GM21526 (cell line): ENCODE data around the gene BEND6.
"Not testable (repeated sequence)": the region's sequence is repeated elsewhere in the genome, so short reads cannot be mapped to it uniquely, and the experiment has no call there.

ENCODE experiments used
- ATAC-seq: cut with Tn5 transposase; IDR thresholded peaks from one replicate; pipeline ENCODE4 v1.9.1; 2021; ENCODE audit warnings: moderate library complexity; ENCODE audit not compliant: unreplicated experiment, low FRiP score

Gene BEND6

DNA sequence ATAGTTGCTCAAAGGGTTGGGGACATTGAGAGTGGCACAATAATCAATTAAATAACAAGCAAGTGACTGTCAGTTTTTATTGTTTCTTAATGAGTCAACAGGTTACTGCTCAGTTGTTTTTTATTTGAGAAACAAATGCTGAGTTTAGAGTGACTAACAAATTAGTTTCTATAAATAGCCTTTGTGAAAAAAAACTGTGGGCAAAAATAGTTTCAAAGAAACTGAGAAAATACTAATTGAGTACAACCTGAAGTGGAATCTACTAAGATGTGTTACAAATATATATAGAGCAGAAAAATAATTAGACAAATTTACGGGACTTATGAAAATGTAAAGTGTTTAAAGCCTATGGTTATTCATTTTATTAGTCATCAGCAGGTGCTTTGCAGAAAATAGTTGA is 22.3 kb downstream of the BEND6 start:
- no peak for ATAC-seq

DNA sequence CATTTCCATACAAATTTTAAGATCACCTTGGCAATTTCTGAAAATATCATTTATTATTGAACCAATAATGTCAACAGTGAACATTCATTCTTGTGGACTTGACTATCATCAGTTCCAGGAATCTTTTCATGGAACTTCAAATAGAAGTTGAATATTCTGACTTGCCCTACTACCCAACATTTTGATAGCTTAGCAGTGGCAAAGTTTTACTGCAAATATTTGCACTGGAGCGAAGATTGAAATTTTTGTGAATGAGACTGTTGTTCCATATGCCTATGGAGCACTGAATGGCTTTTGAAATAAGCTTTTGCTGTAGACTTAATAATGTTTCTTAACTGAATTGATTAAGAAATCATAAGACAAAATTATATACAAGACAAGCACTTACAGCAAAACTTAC is 23.6 kb downstream of the BEND6 start:
- ATAC-seq = no peak

DNA sequence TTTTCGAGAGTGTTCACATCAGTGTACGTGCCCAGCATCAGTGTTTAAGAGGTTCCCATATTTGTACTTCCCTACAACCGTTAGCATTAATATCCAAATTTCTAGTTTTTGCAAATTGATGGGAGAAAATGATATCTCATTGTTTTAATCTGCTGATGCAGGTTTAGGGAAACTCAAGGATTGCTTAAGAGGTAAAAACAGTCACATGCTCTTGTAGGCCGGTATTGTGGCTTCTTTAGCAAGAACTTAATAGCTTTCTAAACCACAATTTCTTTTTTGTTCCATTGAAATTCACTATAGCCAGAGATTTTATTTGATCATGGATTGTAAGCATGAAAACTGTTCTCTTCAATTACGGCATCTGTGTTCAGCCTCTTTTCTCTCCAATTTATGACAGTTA is 29.5 kb downstream of the BEND6 start:
- no peak for ATAC-seq

DNA sequence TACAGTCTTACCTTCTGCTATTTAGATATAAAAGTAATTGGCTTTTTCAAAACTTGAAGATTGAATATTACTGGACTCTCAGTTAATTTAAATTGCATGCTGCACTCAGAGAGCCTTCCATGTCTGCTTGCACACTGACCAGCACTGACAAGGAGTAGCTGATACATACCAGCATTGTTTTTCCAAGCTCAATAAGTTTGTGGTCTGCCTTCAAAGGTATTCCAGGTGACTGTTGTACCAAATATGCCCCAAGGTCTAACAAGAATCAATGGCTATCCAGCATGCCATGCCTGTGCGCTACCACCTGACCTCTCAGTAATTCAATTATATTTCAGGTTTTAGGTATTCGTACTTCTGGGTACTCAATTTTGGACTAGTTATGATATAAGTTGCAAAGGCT is 30.0 kb downstream of the BEND6 start:
- ATAC-seq = no peak

DNA sequence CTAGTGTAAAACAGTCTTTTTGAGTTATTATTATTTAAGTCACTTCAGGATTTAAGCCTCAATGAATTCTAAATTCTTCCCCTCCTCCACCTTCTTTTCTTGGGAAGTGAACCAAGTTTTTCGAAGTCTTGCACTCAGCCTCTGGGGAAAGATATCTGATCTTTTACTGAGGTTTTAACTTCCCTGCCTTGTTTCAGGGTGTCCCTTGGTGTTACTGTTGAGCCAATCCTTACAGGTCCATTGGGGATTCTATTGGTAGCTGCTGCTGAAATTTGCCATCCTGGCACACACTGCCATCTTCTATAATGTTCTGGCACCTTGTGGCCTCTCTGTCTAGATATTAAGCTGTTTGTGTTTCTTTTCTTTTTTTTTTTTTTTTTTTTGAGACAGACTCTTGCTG is 31.7 kb downstream of the BEND6 start:
- no peak for ATAC-seq

DNA sequence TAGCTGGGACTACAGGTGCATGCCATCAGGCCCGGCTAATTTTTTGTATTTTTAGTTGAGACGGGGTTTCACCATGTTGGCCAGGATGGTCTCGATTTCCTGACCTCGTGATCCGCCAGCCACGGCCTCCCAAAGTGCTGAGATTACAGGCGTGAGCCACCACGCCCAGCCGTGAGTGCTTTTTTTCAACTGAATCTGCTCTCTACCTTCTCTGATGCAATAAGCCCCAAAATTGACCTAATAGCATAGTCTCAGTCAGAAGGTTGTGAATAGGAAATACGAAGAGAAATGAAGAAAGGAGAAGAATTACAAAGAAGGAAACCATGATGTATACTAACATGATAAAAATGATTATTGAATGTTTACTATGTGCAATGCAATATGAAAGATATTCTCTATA is 33.2 kb downstream of the BEND6 start:
- no peak for ATAC-seq

DNA sequence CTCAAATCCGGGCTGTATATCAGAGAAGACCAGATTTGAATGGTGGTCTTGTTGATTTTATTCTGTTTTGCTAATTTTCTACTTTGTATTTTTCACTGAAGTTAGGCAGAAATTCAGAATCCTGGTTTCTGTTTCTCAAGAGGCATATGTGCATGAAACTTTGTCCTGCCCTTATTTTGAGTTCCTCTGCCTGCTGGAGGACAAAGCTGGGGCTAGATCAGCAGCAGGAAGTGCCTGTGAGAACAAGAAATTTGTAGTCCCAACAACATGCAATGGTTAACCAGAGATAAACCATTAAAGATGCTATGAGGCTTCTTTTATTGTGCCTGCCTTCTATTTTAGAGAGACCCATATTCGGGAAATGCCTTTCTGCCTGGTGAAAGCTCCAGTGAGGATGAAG is 37.1 kb downstream of the BEND6 start:
- no peak for ATAC-seq

DNA sequence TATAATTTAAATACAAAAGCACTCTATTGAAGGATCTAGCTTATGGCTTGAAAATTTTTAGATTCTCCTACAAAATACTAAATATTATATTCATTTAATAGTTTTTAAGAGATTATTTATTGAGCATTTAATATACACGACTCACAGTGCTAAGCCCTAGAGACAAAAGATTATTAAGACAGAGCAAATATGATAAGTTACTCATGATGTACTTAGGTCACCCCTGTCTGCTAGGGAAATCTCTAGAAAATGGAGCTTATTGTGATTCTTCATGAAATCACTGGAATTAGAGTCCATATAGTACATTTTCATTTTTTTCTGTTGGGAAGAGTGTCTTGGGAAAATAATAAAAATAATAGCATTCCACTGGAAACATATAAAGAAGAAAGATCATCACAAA is 37.8 kb downstream of the BEND6 start:
- no peak for ATAC-seq

DNA sequence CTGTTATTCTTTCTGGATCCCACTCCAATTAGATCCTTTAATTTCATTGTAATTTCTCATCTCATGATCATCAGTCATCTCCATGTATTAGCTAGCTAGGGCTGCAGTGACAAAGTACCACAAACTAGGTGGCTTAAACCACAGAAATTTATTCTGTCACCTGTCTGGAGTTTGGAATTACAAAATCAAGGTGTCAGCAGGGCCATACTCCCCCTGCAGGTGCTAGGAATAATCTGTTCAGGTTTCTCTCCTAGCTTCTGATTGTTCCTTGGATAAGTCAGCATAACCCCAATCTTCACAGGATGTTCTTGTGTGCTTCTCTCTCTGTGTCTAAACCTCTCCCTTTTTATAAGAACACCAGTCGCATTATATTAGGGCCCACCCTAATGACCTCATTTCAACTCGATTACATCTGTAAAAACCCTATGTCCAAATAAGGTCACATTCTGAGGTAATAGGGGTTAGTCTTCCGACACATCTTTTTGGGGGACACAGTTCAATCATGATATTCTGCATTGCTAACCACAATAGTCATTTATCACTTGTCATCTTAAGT is 40.5 kb downstream of the BEND6 start:
- ATAC-seq = no peak

DNA sequence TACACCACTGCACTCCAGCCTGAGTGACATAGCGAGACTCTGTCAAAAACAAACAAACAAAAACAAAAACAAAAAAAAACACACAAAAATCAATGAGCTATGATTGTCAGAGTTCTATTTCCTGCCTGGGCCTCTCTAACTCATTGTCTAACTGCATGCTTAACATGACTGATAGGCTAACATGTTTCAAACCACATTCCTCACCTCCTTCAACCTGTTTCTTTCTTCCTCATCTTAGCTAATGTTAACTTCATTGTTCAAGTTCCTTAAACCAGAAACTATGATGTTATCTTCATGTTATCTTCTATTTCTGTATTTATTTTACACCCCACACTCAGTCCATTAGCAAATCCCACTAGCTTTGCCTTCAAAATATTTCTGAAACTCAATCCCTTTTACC is 41.5 kb downstream of the BEND6 start:
- ATAC-seq = no peak

DNA sequence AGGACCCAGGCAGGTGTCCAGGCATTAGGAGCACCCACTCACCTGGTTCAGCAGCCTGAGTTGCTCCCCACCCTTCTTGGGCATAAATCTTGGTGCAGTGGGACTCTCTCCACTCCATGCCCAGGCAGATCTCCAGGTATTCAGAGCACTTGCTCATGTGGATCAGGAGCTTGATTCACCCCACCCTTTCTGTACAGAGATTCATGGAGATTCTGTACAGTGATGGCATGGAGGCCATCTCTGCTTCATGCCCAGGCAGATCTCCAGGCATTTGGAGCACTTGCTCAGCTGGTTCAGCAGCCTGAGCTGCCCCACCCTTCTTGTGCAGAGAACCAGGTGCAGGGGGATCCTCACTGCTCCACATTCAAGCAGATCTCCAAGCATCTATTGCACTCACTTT is 44.1 kb downstream of the BEND6 start:
- ATAC-seq = no peak

DNA sequence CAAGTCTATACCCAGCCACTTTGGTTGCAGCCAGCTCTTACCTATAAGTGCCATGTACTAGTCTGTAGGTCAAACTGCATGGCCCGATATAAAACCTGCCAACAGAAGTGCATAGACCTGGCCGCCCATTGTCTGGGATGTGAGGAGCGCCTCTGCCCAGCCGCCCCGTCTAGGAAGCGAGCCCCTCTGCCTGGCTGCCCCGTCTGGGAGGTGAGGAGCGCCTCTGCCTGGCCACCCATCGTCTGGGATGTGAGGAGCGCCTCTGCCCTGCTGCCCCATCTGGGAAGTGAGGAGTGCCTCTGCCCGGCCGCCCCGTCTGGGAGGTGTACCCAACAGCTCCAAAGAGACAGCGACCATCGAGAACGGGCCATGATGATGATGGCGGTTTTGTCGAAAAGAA is 44.8 kb downstream of the BEND6 start:
- not testable (repeated sequence) for ATAC-seq

DNA sequence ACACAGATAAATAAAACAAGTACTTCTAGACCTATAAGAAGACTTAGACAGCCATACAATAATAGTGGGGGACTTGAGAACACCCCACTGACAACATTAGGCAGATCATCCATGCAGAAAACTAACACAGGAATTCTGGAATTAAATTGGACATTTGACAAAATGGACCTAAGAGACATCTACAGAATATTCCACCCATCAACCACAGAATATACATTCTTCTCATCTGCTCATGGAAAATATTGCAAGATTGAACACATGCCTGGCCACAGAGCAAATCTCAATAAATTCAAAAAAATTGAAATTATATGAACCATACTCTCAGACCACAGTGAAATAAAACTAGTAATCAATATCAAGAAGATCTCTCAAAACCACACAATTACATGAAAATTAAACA is 47.3 kb downstream of the BEND6 start:
- ATAC-seq = no peak

DNA sequence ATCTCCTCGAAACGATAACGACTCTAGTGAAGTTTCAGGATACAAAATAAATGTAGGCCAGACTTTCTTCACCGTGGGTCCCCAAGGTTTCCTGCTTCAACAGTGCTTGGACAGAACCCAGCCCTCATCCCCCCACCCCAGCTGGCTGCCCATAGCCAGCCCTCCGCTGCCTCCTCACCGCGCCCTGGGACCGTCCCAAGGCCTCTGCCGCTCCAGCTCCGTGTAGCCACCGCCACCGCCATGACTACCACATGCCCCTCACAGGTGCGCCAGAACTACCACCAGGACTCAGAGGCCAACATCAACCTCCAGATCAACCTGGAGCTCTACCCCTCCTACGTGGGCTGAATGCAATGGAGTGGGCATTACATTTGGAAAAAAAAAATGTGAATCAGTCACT is 49.4 kb downstream of the BEND6 start:
- no peak for ATAC-seq

DNA sequence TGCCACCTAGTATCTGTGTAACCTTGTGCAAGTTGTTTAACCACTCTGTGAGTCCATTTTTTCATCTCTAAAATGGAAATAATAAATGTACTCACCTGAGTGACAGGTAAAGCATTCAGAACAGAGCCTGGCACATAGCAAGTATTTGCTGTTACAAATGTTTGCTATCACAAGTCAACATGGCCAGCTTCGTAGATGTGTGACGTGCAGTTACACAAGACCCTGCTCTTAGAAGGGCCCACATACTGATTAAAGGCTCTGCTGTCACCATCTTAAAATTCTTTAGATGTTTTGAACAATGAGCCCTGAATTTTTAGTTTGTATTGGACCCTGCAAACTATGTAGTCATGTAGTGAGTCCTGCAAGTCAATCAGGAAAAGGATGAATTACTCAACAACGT is 51.2 kb downstream of the BEND6 start:
- no peak for ATAC-seq

DNA sequence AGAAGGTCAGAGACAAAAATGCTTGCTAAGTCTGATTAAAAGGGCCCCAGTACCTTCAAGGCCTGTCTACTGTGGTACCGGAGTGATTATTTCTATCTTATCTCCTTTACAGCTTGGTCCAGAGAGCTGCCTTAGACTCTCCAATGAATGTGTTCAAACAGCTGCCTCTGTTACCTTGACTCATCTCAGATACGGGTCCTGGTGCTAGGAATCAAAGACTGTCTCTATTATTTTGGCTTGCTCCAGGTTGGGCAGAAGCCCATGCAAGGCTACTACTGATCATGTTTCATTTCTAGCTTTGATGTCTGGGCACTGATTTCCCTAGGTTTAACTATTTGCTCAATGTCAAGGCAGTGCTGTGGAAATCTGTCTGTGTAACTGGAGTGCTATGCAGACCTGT is 53.2 kb downstream of the BEND6 start:
- not testable (repeated sequence) for ATAC-seq

DNA sequence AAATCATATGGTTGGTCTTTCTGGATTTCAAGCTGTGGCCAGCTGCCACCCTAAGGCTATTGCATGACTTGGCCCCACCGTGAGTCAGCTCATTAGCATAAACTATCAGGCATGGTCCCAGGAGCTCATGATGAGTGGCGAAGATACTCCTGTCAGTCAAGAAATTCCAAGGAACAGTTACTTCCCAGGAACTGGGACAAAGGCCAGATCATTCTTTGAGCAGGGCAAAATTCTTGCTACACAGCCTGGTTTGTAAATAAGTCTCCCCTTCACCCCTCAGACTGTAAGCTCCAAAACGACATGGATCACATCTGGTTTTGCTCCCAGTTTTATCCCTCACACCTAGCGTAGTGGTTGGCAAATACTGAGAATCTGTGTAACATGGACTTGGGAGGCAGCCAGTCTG is 58.6 kb downstream of the BEND6 start:
- ATAC-seq = no peak

DNA sequence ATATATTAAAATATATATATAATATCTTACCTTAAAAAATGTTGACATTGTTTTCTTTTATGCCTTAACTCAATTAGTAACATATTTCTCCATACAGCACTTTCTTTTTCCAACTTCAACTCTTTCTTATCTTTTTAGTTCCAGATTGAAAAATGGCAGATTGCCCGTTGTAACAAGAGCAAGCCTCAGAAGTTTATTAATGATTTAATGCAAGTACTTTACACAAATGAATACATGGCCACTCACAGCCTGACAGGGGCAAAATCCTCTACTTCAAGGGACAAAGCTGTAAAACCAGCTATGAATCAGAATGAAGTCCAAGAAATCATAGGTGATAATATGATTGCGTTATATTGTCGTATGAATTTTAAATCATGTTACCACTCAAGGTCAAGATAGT is 62.2 kb downstream of the BEND6 start:
- no peak for ATAC-seq

DNA sequence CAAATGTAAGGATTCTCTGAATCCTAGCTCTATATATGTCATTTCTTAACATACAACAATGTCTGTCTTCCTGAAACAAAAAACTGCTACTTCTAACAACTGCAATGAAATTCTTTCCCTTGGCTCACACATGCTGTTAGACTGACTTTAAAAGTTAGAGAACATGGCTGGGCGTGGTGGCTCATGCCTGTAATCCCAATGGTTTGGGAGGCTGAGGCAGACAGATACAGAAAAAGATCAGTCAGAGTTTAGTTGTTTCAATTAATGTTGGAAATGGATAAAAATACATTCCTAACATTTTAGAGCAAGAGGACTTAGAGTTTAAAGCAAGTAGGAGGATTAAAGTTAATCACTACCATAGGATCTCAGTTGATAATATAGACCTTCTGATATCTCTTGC is 62.9 kb downstream of the BEND6 start:
- no peak for ATAC-seq

DNA sequence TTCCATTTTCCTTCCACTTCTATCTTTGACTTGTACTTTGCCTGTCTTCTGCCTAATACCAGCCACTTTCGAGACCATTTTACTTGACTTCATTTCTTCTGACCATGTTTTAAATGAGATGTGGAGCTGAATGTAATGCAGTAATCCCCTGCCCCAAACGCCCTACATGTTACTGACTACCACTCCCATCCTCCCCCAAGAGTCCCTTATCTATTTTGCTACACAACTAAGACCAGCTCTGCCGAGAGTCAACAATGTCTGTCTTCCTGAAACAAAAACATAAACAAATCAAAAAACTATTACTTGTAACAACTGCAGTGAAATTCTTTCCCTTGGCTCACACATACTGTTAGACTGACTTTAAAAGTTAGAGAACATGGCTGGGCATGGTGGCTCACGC is 64.5 kb downstream of the BEND6 start:
- ATAC-seq = no peak

DNA sequence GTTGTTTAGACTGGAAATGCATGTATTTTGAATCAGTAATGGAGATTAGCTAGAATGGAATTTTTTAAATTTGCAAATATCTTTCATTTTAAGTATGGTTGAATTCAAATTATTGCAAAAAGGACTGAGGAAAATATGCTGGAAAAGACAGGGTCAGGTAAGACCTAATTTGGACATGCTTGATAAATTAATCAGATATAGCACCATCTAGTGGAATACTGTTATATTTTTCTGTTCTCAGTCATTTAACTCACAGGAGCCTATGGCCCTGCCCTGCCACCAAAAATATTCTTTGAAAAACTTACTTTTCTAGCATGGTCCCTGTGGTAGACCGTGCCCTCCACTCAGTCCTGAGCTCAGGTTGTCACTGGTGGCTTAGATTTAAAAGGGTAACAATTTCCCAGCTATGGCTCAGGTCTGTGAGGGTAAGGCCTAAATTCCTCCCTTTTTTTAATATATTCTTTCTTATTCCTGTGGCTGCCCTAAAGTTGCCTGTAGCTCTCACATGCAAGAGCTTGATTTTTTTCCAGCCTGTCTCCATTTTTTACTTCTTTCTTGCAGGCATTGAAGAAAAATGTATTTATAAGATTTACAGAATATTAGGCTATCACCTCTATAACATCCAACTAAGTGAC is 66.3 kb downstream of the BEND6 start:
- peak; percentile 58 for ATAC-seq

DNA sequence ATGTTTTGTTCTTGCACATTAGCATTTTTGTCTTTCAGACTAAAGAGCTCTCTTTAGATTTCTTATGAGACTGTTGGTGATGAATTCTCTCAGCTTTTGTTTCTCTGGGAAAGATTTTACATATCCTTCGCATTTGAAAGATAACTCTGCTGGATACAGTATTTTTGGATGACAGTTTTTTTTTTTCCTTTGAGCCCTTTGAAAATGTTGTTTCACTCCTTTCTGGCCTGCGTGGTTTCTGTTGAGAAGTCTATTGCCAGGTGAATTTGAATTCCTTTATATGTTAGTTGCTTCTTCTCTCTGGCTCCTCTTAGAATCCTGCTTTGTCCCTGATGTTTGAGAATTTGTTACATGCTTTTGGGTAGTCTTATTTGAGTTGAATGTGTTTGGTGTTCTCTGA is 69.4 kb downstream of the BEND6 start:
- ATAC-seq = no peak

DNA sequence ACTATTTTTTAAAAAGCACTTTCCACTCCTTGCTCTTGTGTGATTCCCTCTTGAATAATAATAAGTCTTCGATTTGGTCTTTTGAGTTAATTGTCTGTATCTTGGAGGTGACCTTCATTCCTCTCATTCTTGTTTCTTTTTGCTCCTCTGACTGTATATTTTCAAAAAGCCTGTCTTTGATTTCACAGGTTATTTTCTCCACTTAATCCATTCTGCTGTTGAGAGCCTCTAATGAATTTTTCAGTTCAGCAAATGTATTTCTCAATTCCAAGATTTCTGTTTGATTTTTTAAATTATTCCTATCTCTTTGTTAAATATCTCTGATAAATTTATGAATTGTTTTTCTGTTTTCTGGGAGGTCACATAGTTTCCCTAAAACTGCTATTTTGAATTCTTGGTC is 69.9 kb downstream of the BEND6 start:
- ATAC-seq = no peak
